Measurements from ENCODE around the gene LEPR.

LEPR gene

GRCh38 chr1:65429806-65430205 is 9.3 kb downstream of the LEPR start:
- DNase-seq (ENCODE audit: low spot score in 2 of 2) (no peak), ATAC-seq (replicated peaks; ENCODE audit: extremely low read depth, poor library complexity, severe bottlenecking) (no peak)
- Mint-ChIP-seq H3K27ac (ENCODE audit: low read depth) (no peak overlapping the region), H3K27me3 (no peaks in the 10 kb centered on the region), H3K9me3 (no peaks in the 10 kb centered on the region), H3K4me3 (no peak overlapping the region), H3K4me1 (peaks cover 10% of the 10 kb centered on the region), H3K36me3 (ENCODE audit: insufficient read depth) (peaks cover 24% of the 10 kb centered on the region)

- peaks cover 10% of the 10 kb centered on the region for H3K4me1 Mint-ChIP-seq
- H3K4me3 Mint-ChIP-seq: no peak overlapping the region
- DNase-seq (ENCODE audit: low spot score in 2 of 2) (no peak), ATAC-seq (replicated peaks; ENCODE audit: extremely low read depth, poor library complexity, severe bottlenecking) (no peak)
- H3K27ac Mint-ChIP-seq (ENCODE audit: low read depth): no peak overlapping the region
- H3K27me3 Mint-ChIP-seq: no peaks in the 10 kb centered on the region
- H3K36me3 Mint-ChIP-seq (ENCODE audit: insufficient read depth): peaks cover 20% of the 10 kb centered on the region
- no peaks in the 10 kb centered on the region for H3K9me3 Mint-ChIP-seq
Measured at GRCh38 chr1:65431111-65431705, 10.7 kb downstream of the LEPR start.

- Mint-ChIP-seq H3K4me3 (no peak overlapping the region), H3K4me1 (peaks cover 10% of the 10 kb centered on the region), H3K9me3 (no peaks in the 10 kb centered on the region), H3K27me3 (no peaks in the 10 kb centered on the region), H3K27ac (ENCODE audit: low read depth) (no peak overlapping the region), H3K36me3 (ENCODE audit: insufficient read depth) (peaks cover 11% of the 10 kb centered on the region)
- ATAC-seq (replicated peaks; ENCODE audit: extremely low read depth, poor library complexity, severe bottlenecking) (no peak), DNase-seq (ENCODE audit: low spot score in 2 of 2) (no peak)
Measured at GRCh38 chr1:65432918-65433317, 12.4 kb downstream of the LEPR start.

GRCh38 chr1:65434255-65434654 is 13.8 kb downstream of the LEPR start:
- Mint-ChIP-seq H3K4me1 (peaks cover 10% of the 10 kb centered on the region), H3K27me3 (no peaks in the 10 kb centered on the region), H3K9me3 (no peaks in the 10 kb centered on the region), H3K4me3 (no peak overlapping the region), H3K36me3 (ENCODE audit: insufficient read depth) (peaks cover 6% of the 10 kb centered on the region), H3K27ac (ENCODE audit: low read depth) (no peak overlapping the region)
- DNase-seq (ENCODE audit: low spot score in 2 of 2): no peak
- ATAC-seq (replicated peaks; ENCODE audit: extremely low read depth, poor library complexity, severe bottlenecking): no peak

GRCh38 chr1:65434760-65435159 is 14.3 kb downstream of the LEPR start:
- no peak for ATAC-seq (replicated peaks; ENCODE audit: extremely low read depth, poor library complexity, severe bottlenecking)
- no peak for DNase-seq (ENCODE audit: low spot score in 2 of 2)
- Mint-ChIP-seq H3K36me3 (ENCODE audit: insufficient read depth) (peaks cover 6% of the 10 kb centered on the region), H3K4me1 (peaks cover 9% of the 10 kb centered on the region), H3K27ac (ENCODE audit: low read depth) (no peak overlapping the region), H3K27me3 (no peaks in the 10 kb centered on the region), H3K9me3 (no peaks in the 10 kb centered on the region), H3K4me3 (no peak overlapping the region)

- no peak overlapping the region for H3K27ac Mint-ChIP-seq (ENCODE audit: low read depth)
- H3K27me3 Mint-ChIP-seq: no peaks in the 10 kb centered on the region
- H3K4me3 Mint-ChIP-seq: no peak overlapping the region
- H3K4me1 Mint-ChIP-seq: peaks cover under 1% of the 10 kb centered on the region
- no peak for DNase-seq (ENCODE audit: low spot score in 2 of 2)
- no peaks in the 10 kb centered on the region for H3K9me3 Mint-ChIP-seq
- no peak for ATAC-seq (replicated peaks; ENCODE audit: extremely low read depth, poor library complexity, severe bottlenecking)
- peaks cover 6% of the 10 kb centered on the region for H3K36me3 Mint-ChIP-seq (ENCODE audit: insufficient read depth)
Measured at GRCh38 chr1:65435987-65436386, 15.5 kb downstream of the LEPR start.

GRCh38 chr1:65437616-65438015 is 17.1 kb downstream of the LEPR start:
- Mint-ChIP-seq H3K36me3 (ENCODE audit: insufficient read depth) (peaks cover 3% of the 10 kb centered on the region), H3K27me3 (no peaks in the 10 kb centered on the region), H3K9me3 (no peaks in the 10 kb centered on the region), H3K4me1 (no peaks in the 10 kb centered on the region), H3K4me3 (no peak overlapping the region), H3K27ac (ENCODE audit: low read depth) (no peak overlapping the region)
- DNase-seq (ENCODE audit: low spot score in 2 of 2) (no peak), ATAC-seq (replicated peaks; ENCODE audit: extremely low read depth, poor library complexity, severe bottlenecking) (no peak)

GRCh38 chr1:65440322-65440900 is 19.9 kb downstream of the LEPR start:
- H3K4me1 Mint-ChIP-seq: no peaks in the 10 kb centered on the region
- no peaks in the 10 kb centered on the region for H3K9me3 Mint-ChIP-seq
- no peak overlapping the region for H3K27ac Mint-ChIP-seq (ENCODE audit: low read depth)
- ATAC-seq (replicated peaks; ENCODE audit: extremely low read depth, poor library complexity, severe bottlenecking) (no peak), DNase-seq (ENCODE audit: low spot score in 2 of 2) (no peak)
- H3K27me3 Mint-ChIP-seq: no peaks in the 10 kb centered on the region
- H3K36me3 Mint-ChIP-seq (ENCODE audit: insufficient read depth): no peaks in the 10 kb centered on the region
- no peak overlapping the region for H3K4me3 Mint-ChIP-seq

GRCh38 chr1:65440915-65441314 is 20.4 kb downstream of the LEPR start:
- H3K27ac Mint-ChIP-seq (ENCODE audit: low read depth): no peak overlapping the region
- H3K4me3 Mint-ChIP-seq: no peak overlapping the region
- H3K4me1 Mint-ChIP-seq: no peaks in the 10 kb centered on the region
- no peaks in the 10 kb centered on the region for H3K36me3 Mint-ChIP-seq (ENCODE audit: insufficient read depth)
- no peaks in the 10 kb centered on the region for H3K9me3 Mint-ChIP-seq
- no peaks in the 10 kb centered on the region for H3K27me3 Mint-ChIP-seq
- ATAC-seq (replicated peaks; ENCODE audit: extremely low read depth, poor library complexity, severe bottlenecking) (no peak), DNase-seq (ENCODE audit: low spot score in 2 of 2) (no peak)

GRCh38 chr1:65441464-65441863 is 21.0 kb downstream of the LEPR start:
- H3K27ac Mint-ChIP-seq (ENCODE audit: low read depth): no peak overlapping the region
- DNase-seq (ENCODE audit: low spot score in 2 of 2): no peak
- no peak overlapping the region for H3K4me3 Mint-ChIP-seq
- H3K4me1 Mint-ChIP-seq: no peaks in the 10 kb centered on the region
- no peaks in the 10 kb centered on the region for H3K9me3 Mint-ChIP-seq
- no peak for ATAC-seq (replicated peaks; ENCODE audit: extremely low read depth, poor library complexity, severe bottlenecking)
- no peaks in the 10 kb centered on the region for H3K36me3 Mint-ChIP-seq (ENCODE audit: insufficient read depth)
- no peaks in the 10 kb centered on the region for H3K27me3 Mint-ChIP-seq

- no peak overlapping the region for H3K27ac Mint-ChIP-seq (ENCODE audit: low read depth)
- no peaks in the 10 kb centered on the region for H3K4me1 Mint-ChIP-seq
- DNase-seq (ENCODE audit: low spot score in 2 of 2) (no peak), ATAC-seq (replicated peaks; ENCODE audit: extremely low read depth, poor library complexity, severe bottlenecking) (no peak)
- no peaks in the 10 kb centered on the region for H3K36me3 Mint-ChIP-seq (ENCODE audit: insufficient read depth)
- no peak overlapping the region for H3K4me3 Mint-ChIP-seq
- no peaks in the 10 kb centered on the region for H3K27me3 Mint-ChIP-seq
- H3K9me3 Mint-ChIP-seq: no peaks in the 10 kb centered on the region
Measured at GRCh38 chr1:65442442-65442841, 22.0 kb downstream of the LEPR start.

- no peak overlapping the region for H3K4me3 Mint-ChIP-seq
- no peaks in the 10 kb centered on the region for H3K36me3 Mint-ChIP-seq (ENCODE audit: insufficient read depth)
- DNase-seq (ENCODE audit: low spot score in 2 of 2) (no peak), ATAC-seq (replicated peaks; ENCODE audit: extremely low read depth, poor library complexity, severe bottlenecking) (no peak)
- H3K9me3 Mint-ChIP-seq: no peaks in the 10 kb centered on the region
- no peaks in the 10 kb centered on the region for H3K4me1 Mint-ChIP-seq
- H3K27ac Mint-ChIP-seq (ENCODE audit: low read depth): no peak overlapping the region
- H3K27me3 Mint-ChIP-seq: no peaks in the 10 kb centered on the region
Measured at GRCh38 chr1:65443647-65444046, 23.2 kb downstream of the LEPR start.

GRCh38 chr1:65444128-65444640 is 23.7 kb downstream of the LEPR start:
- Mint-ChIP-seq H3K4me3 (no peak overlapping the region), H3K36me3 (ENCODE audit: insufficient read depth) (no peaks in the 10 kb centered on the region), H3K9me3 (no peaks in the 10 kb centered on the region), H3K27ac (ENCODE audit: low read depth) (no peak overlapping the region), H3K27me3 (no peaks in the 10 kb centered on the region), H3K4me1 (no peaks in the 10 kb centered on the region)
- DNase-seq (ENCODE audit: low spot score in 2 of 2) (no peak), ATAC-seq (replicated peaks; ENCODE audit: extremely low read depth, poor library complexity, severe bottlenecking) (no peak)

All from central memory CD8-positive, alpha-beta T cell (primary cell).